Chondrocyte (in vitro differentiated cells): ENCODE measurements around the gene TTLL11. TPM values are rescaled to one million over a fixed set of nuclear protein-coding genes. Genes with fewer than 3 reads are reported as not detected.
A peak's percentile ranks its signal among the peaks of the same experiment; 100 is the strongest.

ENCODE experiments used
- DNase-seq: peaks from one replicate; pipeline ENCODE4 v3.0.0; 2021; ENCODE audit warnings: mixed read lengths, low spot score
- H3K27ac Mint-ChIP-seq: one replicate; pipeline ENCODE4 v1.8.0; 2021; ENCODE audit warnings: mild to moderate bottlenecking, moderate library complexity, mixed read lengths; ENCODE audit not compliant: unreplicated experiment
- H3K27me3 Mint-ChIP-seq: 2 replicates; pipeline ENCODE4 v1.8.0; 2021; ENCODE audit warnings: low read depth, mixed read lengths
- H3K36me3 Mint-ChIP-seq: 2 replicates; pipeline ENCODE4 v1.8.0; 2021; ENCODE audit warnings: low read depth, mixed read lengths
- H3K4me1 Mint-ChIP-seq: 2 replicates; pipeline ENCODE4 v1.8.0; 2021; ENCODE audit warnings: low read depth, mild to moderate bottlenecking, mixed read lengths
- H3K4me3 Mint-ChIP-seq: one replicate; pipeline ENCODE4 v1.8.0; 2021; ENCODE audit warnings: mild to moderate bottlenecking, moderate library complexity, mixed read lengths; ENCODE audit not compliant: unreplicated experiment
- H3K9me3 Mint-ChIP-seq: 2 replicates; pipeline ENCODE4 v1.8.0; 2021; ENCODE audit warnings: low read depth, mixed read lengths
- total RNA-seq: library from RNA; stranded (reverse); gene quantifications from 3 replicates; pipeline ENCODE4 v1.2.1, GENCODE V29; 2021
- TF ChIP-seq, protein P1 (sequence below): fragments of 200-600 bp; sonication (generic); IDR thresholded peaks from 2 replicates; pipeline ENCODE4 v1.5.0; 2021; ENCODE audit warnings: antibody characterized with exemption, mild to moderate bottlenecking, moderate library complexity

The TTLL11 gene
- total RNA-seq, 1 donor from 2014 or later, result 9.1 TPM

DNA sequence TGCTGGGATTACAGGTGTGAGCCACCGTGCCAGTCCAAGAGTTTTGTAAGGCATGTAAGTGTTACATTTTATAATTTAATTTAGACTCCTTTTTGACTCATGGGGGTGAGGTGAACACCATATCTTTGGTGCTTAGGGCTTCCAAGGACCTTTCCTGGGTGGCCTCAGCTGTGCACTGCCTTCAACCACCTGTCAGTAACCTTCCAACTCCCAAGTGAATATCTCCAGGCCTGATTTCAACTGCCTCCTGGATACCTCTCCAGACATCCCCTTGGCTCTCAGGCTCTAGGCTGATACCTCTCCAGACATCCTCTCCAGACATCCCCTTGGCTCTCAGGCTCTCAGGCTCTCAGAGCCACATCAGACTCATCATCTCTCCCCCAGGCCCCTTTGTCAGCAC is 30.9 kb upstream of the TTLL11 start:
- Mint-ChIP-seq H3K4me1 (peaks cover 19% of the 10 kb centered on the region), H3K27ac (no peak overlapping the region), H3K9me3 (no peaks in the 10 kb centered on the region), H3K27me3 (peaks cover 11% of the 10 kb centered on the region), H3K36me3 (no peaks in the 10 kb centered on the region), H3K4me3 (no peak overlapping the region)
- TF ChIP-seq, protein P1, sequence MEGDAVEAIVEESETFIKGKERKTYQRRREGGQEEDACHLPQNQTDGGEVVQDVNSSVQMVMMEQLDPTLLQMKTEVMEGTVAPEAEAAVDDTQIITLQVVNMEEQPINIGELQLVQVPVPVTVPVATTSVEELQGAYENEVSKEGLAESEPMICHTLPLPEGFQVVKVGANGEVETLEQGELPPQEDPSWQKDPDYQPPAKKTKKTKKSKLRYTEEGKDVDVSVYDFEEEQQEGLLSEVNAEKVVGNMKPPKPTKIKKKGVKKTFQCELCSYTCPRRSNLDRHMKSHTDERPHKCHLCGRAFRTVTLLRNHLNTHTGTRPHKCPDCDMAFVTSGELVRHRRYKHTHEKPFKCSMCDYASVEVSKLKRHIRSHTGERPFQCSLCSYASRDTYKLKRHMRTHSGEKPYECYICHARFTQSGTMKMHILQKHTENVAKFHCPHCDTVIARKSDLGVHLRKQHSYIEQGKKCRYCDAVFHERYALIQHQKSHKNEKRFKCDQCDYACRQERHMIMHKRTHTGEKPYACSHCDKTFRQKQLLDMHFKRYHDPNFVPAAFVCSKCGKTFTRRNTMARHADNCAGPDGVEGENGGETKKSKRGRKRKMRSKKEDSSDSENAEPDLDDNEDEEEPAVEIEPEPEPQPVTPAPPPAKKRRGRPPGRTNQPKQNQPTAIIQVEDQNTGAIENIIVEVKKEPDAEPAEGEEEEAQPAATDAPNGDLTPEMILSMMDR, result no peak
- DNase-seq, result no peak

DNA sequence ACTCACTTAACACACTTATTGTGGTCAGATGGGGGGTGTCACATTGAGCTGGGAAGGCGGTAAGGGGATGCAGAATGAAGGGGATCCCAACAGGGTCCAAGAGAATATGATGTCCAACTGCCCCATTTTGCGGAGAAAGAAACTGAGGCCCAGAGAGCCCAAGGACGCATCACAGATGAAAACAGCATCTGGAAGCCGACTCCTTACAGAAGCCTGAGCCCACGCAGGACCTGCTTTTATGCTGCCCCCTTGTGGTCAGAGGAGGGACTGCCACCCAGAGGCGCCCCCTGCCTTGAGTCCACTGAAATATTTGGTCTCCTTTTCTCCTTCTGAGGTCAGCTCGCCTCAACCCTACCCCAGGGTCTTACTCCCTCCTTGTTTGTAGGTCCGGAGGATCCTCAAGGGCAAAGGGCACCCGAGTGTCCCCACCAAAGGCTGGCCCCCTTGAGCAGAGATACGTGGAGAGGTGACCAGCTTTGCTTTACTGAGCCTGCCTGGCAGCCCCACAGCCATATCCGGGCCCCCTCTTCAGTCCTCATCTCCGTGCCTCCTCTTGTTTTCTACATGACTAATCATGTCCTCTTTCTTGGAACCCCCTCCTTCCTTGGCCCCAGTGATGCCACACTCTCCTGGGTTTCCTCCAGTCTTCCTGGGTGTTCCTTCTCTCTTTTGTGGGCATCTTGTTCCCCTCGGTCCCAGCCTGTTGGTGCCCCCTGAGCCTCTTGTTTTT is 30.0 kb upstream of the TTLL11 start:
- Mint-ChIP-seq H3K27ac (no peak overlapping the region), H3K9me3 (no peaks in the 10 kb centered on the region), H3K27me3 (peaks cover 11% of the 10 kb centered on the region), H3K4me1 (peaks cover 19% of the 10 kb centered on the region), H3K4me3 (no peak overlapping the region), H3K36me3 (no peaks in the 10 kb centered on the region)
- TF ChIP-seq, protein P1, result peak; percentile 98
- DNase-seq, result no peak

GRCh38 chr9:122122468-122122867 is 29.4 kb upstream of the TTLL11 start:
- no peak for DNase-seq
- TF ChIP-seq, protein P1, result no peak
- peaks cover 11% of the 10 kb centered on the region for H3K27me3 Mint-ChIP-seq
- peaks cover 19% of the 10 kb centered on the region for H3K4me1 Mint-ChIP-seq
- no peak overlapping the region for H3K4me3 Mint-ChIP-seq
- H3K9me3 Mint-ChIP-seq, result no peaks in the 10 kb centered on the region
- no peaks in the 10 kb centered on the region for H3K36me3 Mint-ChIP-seq
- no peak overlapping the region for H3K27ac Mint-ChIP-seq

- peaks cover 19% of the 10 kb centered on the region for H3K4me1 Mint-ChIP-seq
- no peak overlapping the region for H3K4me3 Mint-ChIP-seq
- TF ChIP-seq, protein P1, result no peak
- DNase-seq, result no peak
- no peak overlapping the region for H3K27ac Mint-ChIP-seq
- peaks cover 11% of the 10 kb centered on the region for H3K27me3 Mint-ChIP-seq
- no peaks in the 10 kb centered on the region for H3K9me3 Mint-ChIP-seq
- H3K36me3 Mint-ChIP-seq, result no peaks in the 10 kb centered on the region
These were observed 28.8 kb upstream of the TTLL11 start for GRCh38 chr9:122121931-122122330.

DNA sequence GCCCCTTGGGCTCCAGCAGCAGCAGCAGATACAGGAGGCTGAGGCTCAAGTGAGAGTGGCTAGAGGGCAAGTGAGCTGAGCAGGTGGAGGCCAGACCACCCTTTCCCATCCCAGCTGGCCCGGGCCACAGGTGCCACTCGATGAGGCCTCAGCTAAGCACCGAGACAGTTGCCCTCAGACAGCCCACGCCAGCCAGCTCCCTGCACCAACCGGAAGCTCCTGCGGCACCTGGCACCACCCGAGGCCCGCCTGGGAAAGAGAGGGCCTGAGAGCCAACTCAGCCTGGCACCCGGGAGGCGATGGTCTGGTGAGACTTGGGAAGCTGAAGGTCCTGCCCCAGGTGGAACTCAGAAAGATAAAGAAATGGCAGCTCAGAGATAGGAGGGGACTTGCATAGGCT is 28.3 kb upstream of the TTLL11 start:
- H3K4me3 Mint-ChIP-seq, result no peak overlapping the region
- TF ChIP-seq, protein P1, result no peak
- H3K27ac Mint-ChIP-seq, result no peak overlapping the region
- H3K9me3 Mint-ChIP-seq, result no peaks in the 10 kb centered on the region
- DNase-seq, result no peak
- peaks cover 15% of the 10 kb centered on the region for H3K4me1 Mint-ChIP-seq
- no peaks in the 10 kb centered on the region for H3K36me3 Mint-ChIP-seq
- H3K27me3 Mint-ChIP-seq, result peaks cover 10% of the 10 kb centered on the region
